Measurements from ENCODE around the gene TRAP1.

TRAP1 gene

DNA sequence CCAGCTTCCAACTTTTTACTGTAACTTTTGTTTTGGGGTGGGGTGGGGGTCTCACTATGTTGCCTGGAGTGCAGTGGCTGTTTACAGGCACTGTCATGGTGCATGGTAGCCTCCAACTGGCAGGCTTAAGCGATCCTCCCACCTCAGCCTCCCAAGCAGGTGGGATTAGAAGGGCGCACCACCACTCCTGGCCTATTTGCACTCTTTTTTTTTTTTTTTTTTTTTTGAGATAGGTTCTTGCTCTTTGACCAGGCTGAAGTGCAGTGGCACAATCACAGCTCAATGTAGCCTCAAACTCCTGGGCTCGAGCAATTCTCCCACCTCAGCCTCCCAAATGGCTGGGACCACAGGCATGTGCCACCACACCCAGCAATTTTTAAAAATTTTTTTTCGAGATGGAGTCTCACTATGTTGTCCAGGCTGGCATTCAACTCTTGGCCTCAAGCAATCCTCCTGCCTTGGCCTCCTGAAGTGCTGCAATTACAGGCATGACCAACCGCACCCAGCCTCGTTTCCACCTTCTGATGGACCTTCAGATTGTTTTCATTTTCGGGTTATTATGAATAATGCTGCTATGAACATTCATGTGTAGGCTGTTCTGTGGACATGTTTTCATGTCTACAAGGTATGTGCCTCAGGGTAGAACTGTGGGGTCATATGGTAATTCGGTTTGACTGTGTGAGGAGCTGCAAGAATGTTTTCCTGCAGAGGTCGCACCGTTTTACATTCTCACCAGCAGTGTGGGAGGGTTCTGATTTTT is 10.9 kb downstream of the TRAP1 start:
- DNase-seq = no peak

DNA sequence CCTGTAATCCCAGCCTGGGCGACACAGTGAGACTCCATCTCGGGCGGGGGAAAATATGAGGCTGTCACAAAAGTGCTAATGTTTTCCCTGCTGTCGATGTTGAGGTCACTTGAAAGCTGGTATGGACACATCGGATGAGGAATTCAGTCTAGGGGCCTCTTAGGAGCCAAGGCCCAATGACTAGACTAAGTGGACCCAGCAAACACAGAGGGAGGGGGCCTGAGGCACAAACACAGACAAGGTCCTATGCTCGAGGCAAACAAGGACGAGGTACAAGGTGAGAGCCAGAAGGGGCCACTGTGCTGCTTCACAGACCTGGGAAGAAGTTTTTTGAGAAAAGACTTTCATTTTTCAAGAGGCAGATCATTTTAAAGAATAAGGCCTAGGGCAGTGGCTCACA is 15.2 kb downstream of the TRAP1 start:
- DNase-seq = no peak

DNA sequence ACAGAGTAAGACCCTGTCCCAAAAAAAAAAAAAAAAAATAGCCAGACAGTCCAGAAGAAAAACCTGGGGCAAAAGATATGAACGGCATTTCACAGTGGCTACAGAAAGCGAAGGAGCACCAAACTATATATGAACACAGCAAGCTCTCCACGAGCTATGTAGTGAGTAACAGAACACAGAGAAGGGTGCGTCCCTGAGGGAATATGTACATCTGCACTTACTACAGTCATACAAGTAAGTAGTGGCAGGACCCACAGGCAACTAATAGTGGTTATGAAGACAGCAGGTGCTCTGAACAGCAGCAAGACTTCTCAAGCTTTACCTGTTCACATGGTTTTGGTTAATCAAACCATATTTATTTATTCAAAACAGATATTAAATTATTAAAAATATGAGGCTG is 15.8 kb downstream of the TRAP1 start:
- no peak for DNase-seq

DNA sequence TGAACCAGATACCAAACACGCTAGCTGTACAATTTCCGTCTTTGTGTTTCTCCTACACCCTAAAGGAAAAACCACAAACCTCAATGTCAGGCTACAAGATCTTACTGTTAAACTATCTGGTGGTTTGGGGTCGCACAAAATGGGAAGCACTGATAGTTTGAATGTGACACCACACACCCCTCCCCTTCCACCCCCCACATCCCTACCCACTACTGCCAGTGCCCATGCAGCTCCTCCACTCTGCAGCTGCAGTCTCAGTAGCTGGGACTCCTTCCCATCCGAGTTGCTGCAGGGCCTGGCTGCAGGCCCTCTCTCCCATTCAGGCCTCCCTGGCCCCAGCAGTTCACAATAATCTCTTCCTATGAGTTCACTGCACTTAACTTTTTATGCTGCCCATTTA is 18.4 kb downstream of the TRAP1 start:
- DNase-seq = no peak

DNA sequence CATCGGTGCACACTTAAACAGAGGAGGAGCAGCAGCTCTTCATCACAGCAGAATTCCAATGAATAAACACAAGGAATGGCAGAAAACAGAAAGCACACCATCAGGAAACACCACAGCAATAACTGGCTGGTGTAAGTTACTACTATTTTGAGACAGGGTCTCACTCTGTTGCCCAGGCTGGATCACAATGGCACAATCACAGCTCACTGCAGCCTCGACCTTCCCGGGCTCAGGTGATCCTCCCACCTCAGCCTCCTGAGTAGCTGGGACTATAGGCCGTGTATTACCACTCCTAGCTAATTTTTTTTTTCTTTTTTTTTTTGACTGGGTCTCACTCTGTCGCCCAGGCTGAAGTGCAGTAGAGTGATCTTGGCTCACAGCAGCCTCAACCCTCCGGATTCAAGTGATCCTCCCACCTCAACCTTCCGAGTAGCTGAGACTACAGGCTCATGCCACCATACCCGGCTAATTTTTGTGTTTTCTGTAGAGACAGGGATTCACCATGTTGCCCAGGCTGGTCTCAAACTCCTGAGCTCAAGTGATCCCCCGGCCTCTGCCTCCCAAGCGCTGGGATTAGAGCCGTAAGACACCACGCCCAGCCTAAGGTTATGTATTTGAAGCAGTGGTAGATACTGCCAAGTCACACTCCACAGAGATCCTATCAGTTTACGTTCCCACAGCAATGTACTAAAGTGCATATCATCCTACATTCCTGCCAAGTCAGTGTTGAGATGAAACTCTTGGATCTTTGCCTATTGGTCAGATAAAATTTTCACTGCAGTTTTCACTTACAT is 20.7 kb downstream of the TRAP1 start:
- no peak for DNase-seq

DNA sequence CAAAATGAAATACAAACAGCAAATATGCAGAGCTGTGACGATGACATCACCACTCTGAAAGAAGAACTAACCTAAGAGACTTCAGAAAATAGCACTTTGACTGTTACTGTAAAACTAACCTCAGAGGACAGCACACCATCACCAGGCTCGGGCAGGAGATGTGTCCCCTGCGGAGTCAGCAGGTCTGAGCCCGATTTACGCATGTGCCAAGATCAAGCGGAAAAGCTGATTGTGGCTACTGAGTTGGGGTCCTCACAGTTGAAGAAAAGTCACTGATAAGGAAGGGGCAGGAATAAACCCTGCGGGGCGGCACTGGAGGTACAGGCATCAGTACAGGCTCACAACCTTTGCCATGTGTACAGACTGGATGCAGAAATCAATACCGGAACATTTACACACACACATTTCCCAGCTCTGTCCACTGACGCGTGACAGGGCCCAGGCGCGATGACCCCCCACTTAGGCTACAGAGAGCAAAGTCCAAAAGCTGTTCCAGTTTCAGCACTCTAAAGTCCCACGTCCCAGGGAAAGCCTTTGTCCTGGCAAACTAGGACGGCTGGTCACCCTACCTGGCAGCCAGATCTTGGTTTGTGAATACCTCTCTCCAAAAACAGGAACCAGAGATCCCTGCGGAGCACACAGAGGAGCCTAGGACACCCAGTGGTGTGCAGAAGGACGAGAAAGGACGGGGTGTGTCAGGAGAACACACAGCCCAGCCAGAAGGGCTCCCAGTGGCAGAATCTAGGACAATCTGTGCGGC is 21.5 kb downstream of the TRAP1 start:
- no peak for DNase-seq

DNA sequence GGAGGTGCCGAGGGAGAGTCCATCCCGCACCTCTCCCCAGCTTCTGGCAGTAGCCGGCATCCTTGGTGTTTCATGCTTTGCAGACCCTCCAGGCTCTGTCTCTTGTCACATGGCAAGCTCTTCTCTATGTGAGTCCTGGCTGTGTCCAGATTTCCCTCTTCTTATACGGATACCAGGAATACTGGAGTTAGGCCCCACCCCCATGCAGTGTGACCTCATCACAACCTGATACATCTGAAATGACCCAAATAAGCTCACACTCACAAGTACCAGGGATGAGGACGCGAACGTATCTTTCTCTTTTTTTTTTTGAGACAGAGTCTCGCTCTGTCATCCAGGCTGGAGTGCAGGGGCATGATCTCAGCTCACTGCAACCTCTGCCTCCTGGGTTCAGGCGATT is 23.3 kb downstream of the TRAP1 start:
- DNase-seq = no peak

DNA sequence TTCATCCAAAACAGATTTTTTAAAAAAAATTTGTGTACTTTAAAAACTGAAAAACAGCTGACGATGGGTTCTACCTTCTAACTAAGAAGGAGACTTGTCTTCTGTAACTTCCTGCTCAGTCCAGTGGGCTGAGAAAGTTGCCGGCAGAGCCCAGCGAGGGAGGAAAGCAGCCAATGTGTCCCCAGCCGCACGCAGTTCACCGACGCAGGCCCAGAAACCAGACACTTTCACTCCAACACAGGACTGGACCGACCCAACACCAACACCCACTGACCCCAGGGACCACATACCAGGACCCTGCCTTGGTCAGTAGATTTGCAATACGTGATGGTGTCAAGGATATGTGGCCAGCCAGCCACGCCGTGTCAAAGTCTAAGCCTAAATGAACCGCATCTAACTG is 25.6 kb downstream of the TRAP1 start:
- no peak for DNase-seq

DNA sequence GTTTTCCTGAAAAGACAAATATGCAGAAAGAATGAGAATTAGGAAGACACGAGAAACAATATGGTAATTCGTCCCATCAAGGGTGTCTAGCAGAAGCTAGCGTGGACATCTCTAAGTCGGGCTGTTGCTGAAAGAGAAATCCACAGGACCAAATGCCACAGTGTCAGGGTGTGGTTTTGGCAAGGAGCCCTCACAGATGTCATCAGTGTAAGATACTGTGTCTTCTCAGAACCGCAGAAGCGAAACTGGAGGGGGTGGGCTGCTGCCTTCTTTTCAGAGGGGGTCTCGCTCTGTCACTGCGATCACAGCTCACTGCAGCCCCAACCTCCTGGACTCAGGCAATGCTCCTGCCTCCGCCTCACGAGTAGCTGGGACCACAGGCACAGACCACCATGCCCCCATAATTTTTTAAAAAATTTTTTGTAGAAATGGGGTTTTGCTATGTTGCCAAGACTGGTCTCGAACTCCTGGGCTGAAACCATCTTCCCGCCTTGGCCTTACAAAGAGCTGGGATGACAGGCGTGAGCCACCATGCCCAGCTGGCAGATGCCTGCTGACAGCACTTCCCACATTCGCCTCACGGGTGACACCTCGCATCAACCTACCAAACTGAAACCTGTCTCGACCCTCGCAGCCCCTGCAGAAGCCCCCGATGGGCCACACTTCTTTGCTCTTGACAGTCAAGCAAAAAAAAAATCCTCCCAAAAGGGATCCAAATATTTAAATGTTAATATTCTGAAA is 26.2 kb downstream of the TRAP1 start:
- DNase-seq = peak; percentile 5

DNA sequence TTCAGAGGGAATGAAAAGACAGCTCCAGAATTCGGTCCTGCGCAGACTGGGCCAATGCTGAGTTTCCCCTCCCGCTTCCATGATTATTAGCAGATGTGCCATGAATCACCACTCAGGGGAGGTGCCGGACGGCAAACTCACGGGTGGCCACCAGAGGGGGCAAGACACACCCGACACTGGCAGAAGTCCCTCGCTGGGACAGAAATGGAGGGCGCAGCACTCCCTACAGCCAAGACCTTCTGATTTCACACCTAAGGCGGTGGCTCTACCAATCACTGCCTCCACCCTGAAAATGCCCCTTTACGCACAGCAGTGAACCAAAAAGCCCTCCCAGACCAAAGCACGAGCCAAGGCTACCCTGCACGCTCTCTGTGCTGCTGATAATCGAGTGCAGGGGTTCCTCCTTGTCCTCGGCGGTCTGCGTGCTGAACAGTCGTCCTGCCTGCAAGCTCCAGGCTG is 26.8 kb downstream of the TRAP1 start:
- DNase-seq = peak; percentile 61

DNA sequence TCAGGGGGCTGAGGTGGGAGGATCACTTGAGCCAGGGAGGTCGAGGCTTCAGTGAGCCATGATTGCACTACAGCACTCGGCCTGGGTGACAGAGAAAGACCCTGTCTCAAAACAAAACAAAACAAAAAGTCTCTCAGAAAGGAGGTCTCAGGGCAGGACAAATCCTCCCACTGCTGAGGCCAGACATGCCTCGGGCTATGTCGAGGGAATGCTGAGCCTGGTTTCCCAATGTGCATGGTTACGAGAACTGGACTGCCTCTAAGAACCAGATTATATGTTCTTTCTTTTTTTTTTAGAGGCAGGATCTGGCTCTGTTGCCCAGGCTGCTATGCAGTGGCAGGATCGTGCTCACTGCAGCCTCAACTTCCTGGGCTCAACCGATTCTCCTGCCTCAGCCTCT is 27.6 kb downstream of the TRAP1 start:
- DNase-seq = no peak

DNA sequence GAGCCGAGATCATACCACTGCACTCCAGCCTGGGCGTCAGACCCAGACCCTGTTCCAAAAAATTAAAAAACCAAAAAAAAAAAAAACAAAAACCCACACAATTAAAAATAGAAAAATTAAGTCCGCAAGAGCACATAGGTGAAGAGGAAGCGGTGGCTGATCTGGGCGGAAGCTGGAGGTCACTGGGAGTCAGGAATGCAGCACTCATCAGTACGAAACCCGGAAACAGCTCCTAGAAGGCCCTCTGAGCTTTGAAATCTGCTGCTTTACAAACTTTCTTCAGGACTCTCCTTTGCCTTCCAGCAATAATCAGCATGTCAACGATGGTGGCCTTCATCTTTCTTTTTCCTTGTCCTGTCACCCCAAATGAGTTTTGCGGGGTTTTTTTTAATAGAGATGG is 29.5 kb downstream of the TRAP1 start:
- no peak for DNase-seq

DNA sequence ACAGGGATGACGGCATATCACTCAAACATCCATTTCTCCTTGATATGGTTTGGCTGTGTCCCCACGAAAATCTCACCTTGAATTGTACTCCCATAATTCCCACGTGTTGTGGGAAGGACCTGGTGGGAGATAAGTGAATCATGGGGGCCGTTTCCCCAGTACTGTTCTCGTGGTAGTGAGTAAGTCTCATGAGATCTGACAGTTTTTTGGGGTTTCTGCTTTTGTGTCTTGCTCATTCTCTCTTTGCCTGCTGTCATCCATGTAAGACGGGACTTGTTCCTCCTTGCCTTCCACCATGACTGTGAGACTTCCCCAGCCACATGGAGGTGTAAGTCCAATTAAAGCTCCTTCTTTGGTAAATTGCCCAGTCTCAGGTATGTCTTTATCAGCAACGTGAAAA is 30.3 kb downstream of the TRAP1 start:
- no peak for DNase-seq

DNA sequence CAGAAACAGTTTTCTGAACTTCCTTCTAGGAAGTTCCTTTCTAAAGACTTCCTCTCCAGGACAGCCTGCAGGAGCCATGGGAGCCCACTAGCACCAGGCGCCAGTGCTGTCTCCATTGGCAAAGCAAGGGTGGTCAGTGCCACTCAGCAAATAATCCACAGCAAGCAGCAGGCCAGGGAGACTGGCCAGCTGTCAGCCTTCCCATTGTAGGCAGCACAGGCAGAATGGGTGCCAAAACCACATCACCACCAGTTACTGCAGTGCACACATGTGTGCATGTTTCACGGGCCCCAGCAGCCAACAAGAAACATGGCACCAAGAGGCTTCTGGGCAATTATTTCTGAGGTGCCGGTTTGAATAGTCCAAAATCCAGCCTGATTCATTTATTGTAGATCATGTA is 36.1 kb downstream of the TRAP1 start:
- no peak for DNase-seq

DNA sequence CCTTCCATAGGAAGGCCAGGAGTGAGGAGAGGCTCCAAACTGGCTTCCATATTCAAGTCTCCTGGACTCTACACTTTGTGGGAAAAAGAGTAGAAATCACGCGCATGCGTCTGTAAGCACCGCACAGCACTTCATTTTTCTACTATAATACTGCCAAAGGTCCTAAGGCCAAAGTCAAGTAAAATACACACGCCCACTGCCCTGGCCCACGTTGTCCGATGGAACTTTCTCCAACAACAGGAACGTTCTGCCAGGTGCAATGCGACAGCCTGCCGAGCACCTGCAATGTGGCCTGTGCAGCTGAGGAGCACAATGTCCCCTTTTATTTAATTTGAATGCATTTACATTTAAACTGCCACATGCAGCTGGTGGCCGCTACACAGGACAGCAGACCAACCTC is 39.3 kb downstream of the TRAP1 start:
- no peak for DNase-seq

DNA sequence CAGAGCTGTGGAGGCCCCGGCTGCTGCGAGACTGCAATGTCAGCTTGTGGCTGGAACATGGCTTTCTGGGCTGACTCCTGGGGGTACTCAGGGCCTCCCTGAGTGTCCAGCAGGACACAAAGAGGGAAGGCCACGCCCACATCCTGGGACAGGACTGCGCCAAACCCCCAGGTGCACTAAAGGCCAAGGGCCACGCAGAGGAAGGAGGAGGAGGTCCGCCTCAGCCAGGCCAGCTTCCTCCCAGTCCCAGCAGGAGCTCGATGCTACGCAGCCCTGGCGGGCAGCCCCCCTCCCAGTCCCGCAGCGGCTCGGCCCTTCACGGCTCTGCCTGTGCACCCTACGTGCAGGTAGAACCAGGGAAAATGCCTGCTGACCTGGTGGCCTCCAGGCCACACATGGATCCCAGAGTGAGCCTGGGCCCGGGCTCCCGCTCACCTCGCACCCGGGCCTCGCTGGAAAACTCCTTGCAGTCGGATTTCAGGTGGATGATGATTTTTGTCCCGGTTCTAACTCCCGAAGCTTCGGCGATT is 41.7 kb downstream of the TRAP1 start:
- no peak for DNase-seq

DNA sequence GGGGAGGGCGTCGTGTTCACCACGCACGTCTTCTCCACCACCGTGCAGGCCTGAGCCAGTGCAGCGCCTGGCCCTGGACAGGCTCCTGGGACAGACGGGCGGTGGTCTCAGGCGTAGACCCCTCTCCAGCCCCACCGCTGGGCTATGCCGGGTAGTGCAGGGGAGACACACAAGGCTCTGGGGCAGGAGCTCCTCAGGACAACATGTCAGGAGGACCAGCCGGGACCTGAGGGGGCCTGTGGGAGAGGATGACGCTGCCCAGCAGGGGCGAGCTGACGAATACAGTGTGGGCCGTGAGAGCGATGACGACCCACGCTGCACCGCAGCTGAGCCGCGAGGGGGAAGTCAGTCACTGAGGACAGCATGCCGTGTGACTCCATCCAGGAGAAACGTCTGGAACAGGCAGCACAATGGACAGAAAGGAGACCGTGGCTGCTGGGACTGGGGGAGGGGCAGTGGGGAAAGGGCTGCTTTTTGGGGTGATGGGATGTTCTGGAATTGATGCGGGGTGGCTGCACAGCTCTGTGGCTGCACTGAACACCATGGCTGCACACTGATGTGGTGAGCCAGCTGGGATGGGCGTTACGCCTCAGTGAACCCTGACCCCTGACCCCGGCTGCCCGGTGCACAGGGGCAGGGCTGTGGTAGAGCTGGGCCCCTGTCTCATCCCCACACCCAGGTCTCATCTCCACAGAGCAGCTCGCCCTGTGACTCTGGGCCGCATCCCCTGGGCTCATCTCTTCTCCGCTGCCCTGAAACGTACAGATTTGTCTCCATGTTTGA is 42.6 kb downstream of the TRAP1 start:
- no peak for DNase-seq

DNA sequence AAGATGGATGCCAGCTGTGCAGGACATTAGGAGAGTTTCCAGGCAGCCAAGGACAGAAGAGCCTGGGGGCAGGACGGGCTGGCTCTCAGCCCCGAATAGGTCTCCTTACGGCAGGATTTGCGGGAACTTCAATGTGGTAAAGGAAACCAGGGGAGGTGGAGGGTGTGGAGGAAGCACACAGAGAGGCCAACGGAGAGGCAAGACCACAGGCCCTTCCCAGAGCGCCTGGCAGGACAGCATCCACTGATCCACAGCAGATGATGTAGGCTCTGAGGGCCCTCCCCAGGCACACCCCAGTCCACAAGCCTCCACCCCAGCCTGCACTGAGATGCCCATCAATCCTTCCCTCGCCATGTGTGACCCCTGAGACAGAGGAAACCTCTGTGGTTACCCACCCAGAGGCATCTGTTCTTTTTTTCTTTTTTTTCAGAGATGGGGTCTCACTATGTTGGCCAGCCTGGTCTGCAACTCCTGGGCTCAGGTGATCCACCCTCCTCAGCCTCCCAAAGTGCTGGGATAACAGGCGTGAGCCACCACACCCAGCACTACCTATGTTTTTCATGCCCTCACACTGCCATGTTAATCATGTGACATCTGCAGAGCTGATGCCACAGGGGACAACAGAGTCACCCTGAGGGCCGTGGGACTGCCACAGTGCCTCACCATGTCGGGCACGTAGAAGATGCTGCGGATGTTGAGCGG is 43.5 kb downstream of the TRAP1 start:
- DNase-seq = no peak

DNA sequence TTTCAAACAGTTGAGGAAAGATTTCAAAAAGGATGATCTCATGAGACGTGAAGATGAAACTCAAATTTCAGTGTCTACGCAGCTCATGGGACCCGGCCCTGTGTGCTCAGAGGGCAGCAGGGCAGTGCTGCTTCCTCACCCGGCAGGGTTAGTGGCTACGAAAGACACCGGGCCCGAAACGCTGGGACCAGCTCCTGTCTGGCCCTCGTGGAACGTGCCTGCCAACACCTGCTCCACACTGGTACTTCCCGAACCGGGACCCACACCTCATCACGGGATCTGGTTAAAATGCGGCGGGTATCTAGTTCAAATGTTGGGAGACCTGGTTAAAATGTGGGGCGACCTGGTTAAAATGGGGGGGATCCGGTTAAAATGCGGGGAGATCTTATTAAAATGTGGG is 44.1 kb downstream of the TRAP1 start:
- no peak for DNase-seq

DNA sequence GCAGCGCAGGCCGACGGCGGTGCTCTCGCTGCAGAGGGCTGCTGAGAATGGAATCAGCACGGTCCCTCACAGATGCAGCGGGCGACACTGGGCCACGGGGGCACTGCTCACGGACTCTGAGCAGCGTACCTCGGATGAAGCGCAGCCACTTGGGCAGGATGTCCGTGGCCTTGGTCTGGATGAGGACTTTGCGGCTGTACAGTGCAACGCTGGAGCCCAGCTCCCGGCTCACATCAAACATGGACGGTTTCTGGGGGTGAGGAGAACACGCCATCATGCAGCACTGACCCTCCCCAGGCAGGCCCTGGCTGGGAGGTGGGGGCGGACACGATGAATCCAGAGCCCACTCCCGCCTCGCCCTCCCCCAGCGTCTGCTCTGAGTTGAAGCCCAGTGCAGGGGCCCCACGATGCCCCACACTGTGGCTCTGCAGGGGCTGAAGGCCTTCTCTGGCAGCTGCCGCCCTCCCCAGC is 44.7 kb downstream of the TRAP1 start:
- no peak for DNase-seq

DNA sequence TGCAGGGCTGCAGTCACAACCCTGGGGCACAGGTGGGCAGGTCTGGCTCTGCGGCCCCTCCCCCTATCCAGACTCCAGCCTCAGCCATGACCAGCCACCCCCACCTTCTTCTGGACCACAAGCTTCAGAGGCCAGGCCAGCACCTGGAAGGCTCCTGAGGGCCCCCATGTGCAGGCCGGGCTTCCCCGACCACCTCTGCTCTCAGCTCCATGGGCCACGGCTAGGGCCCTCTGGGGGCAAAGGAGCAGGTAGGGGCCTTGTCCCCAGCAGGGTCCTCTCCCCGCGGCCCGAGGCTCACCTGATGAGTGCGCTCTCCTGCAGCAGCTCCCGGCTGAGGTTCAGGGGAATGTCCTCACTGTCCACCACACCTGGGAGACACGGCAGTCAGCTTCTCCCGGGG is 45.9 kb downstream of the TRAP1 start:
- no peak for DNase-seq

Data from NCI-H2171 (cell line).